ENCODE results near the gene NTRK3. TPM values are rescaled to one million over a fixed set of nuclear protein-coding genes. Genes with fewer than 3 reads are reported as not detected.

The NTRK3 gene
- 1 to 10 TPM in 1 of 2 donors, under 1 TPM in 1; 0.66 to 5.2 TPM for total RNA-seq

GRCh38 chr15:88256279-88257230 lies at the start of gene NTRK3:
TSS of gene NTRK3 (minus strand) at chr15:88256739. CDS start at chr15:88256153, 586 bp downstream.
- Histone ChIP-seq H3K36me3 (replicated peaks in 1 of 2; ENCODE audit: insufficient read depth in 1 of 2, low read depth in 2 of 2) (no peaks in the 10 kb centered on the region), H3K27ac (no peak within 1 kb of the TSS), H3K9me3 (no peaks in the 10 kb centered on the region), H3K27me3 (peaks cover 0 to 41% of the 10 kb centered on the region in 2 donors), H3K4me1 (peaks cover 22% of the 10 kb centered on the region), H3K4me3 (no peak within 1 kb of the TSS)
- WGBS, 2 donors = 1% methylated on average over 54 to 86 of the region's 95 CpGs
- intact Hi-C loops (cut with DNase I) = no loop called here
- TF ChIP-seq POLR2A (IDR thresholded peaks at IDR 0.05) (no peak), CTCF (IDR thresholded peaks at IDR 0.05) (no peak)
- no peak for DNase-seq
- ATAC-seq = no peak

- TF ChIP-seq CTCF (IDR thresholded peaks at IDR 0.05) (no peak), POLR2A (IDR thresholded peaks at IDR 0.05) (no peak)
- ATAC-seq (no peak), DNase-seq (no peak)
- no peak overlapping the region for H3K27ac ChIP-seq
- no peak overlapping the region for H3K4me3 ChIP-seq
- intact Hi-C loops (cut with DNase I) = no loop called here
- no peaks in the 10 kb centered on the region for H3K4me1 ChIP-seq
- no peaks in the 10 kb centered on the region for H3K36me3 ChIP-seq (replicated peaks in 1 of 2; ENCODE audit: insufficient read depth in 1 of 2, low read depth in 2 of 2)
- no peaks in the 10 kb centered on the region for H3K27me3 ChIP-seq
- no peaks in the 10 kb centered on the region for H3K9me3 ChIP-seq
Measured at GRCh38 chr15:88303395-88303794, 46.9 kb upstream of the NTRK3 start.

GRCh38 chr15:88302373-88302772 lies 45.8 kb upstream of the NTRK3 start:
- Histone ChIP-seq H3K4me1 (no peaks in the 10 kb centered on the region), H3K4me3 (no peak overlapping the region), H3K27ac (no peak overlapping the region), H3K36me3 (replicated peaks in 1 of 2; ENCODE audit: insufficient read depth in 1 of 2, low read depth in 2 of 2) (no peaks in the 10 kb centered on the region), H3K9me3 (no peaks in the 10 kb centered on the region), H3K27me3 (no peaks in the 10 kb centered on the region)
- 45 to 47% methylated on average over 3 of the region's 3 CpGs for WGBS, 2 donors
- TF ChIP-seq CTCF (IDR thresholded peaks at IDR 0.05) (no peak), POLR2A (IDR thresholded peaks at IDR 0.05) (no peak)
- no peak for DNase-seq
- intact Hi-C loops (cut with DNase I) = no loop called here
- no peak for ATAC-seq

- DNase-seq (no peak), ATAC-seq (no peak)
- H3K4me1 ChIP-seq = no peaks in the 10 kb centered on the region
- no peak overlapping the region for H3K4me3 ChIP-seq
- 59 to 62% methylated on average over 2 of the region's 2 CpGs for WGBS, 2 donors
- TF ChIP-seq POLR2A (IDR thresholded peaks at IDR 0.05) (no peak), CTCF (IDR thresholded peaks at IDR 0.05) (no peak)
- no peak overlapping the region for H3K27ac ChIP-seq
- H3K9me3 ChIP-seq = no peaks in the 10 kb centered on the region
- intact Hi-C loops (cut with DNase I) = no loop called here
- H3K36me3 ChIP-seq (replicated peaks in 1 of 2; ENCODE audit: insufficient read depth in 1 of 2, low read depth in 2 of 2) = no peaks in the 10 kb centered on the region
- H3K27me3 ChIP-seq = no peaks in the 10 kb centered on the region
Measured at GRCh38 chr15:88301311-88301710, 44.8 kb upstream of the NTRK3 start.

GRCh38 chr15:88300861-88301260 lies 44.3 kb upstream of the NTRK3 start:
- intact Hi-C loops (cut with DNase I) = no loop called here
- no peaks in the 10 kb centered on the region for H3K27me3 ChIP-seq
- TF ChIP-seq POLR2A (IDR thresholded peaks at IDR 0.05) (no peak), CTCF (IDR thresholded peaks at IDR 0.05) (no peak)
- ATAC-seq = no peak
- H3K36me3 ChIP-seq (replicated peaks in 1 of 2; ENCODE audit: insufficient read depth in 1 of 2, low read depth in 2 of 2) = no peaks in the 10 kb centered on the region
- no peak overlapping the region for H3K4me3 ChIP-seq
- H3K27ac ChIP-seq = no peak overlapping the region
- H3K9me3 ChIP-seq = no peaks in the 10 kb centered on the region
- no peaks in the 10 kb centered on the region for H3K4me1 ChIP-seq
- WGBS, 2 donors = 43 to 56% methylated on average over 4 of the region's 4 CpGs
- no peak for DNase-seq
